OCI-LY1 (cell line): ENCODE data around the gene ZMIZ1.

Experiments
- CTCF ChIP-seq: fragments of 200-600 bp; sonication (generic), shearing (Covaris generic); IDR thresholded peaks from 2 replicates; pipeline ENCODE4 v1.5.1; 2017; ENCODE audit warnings: mild to moderate bottlenecking, antibody characterized with exemption, low read length, moderate library complexity, mixed read lengths
- EZH2 ChIP-seq: fragments of 200-600 bp; sonication (generic), shearing (Covaris generic); IDR thresholded peaks from 2 replicates; pipeline ENCODE4 v1.8.0; 2017; ENCODE audit warnings: borderline replicate concordance, mixed run types, mild to moderate bottlenecking, antibody characterized with exemption, low read length, moderate library complexity, mixed read lengths

GRCh38 chr10:79231908-79232307 is 163.1 kb downstream of the ZMIZ1 start:
- TF ChIP-seq CTCF (no peak), EZH2 (no peak)
